DND-41 (cell line): ENCODE data around the gene BRPF1.

ENCODE experiments used
- ATAC-seq: fragments of 200-7000 bp; cut with Tn5 transposase; 3 replicates; pipeline ENCODE4 v1.9.1; 2021; ENCODE audit warnings: low read depth; ENCODE audit not compliant: insufficient read depth
- DNase-seq: peaks from one replicate; pipeline ENCODE4 v3.0.0-alpha.2; 2020
- H2AFZ ChIP-seq: 2 replicates; pipeline ENCODE4 v1.6.0; 2012; ENCODE audit warnings: low read depth, low read length
- H3K27ac ChIP-seq: 2 replicates; pipeline ENCODE4 v1.5.1; 2012; ENCODE audit warnings: low read length, inconsistent platforms
- H3K27me3 ChIP-seq: fragments of 200-600 bp; sonication (generic); 2 replicates; pipeline ENCODE4 v1.6.0; 2012; ENCODE audit warnings: low read length, mild to moderate bottlenecking, inconsistent platforms; ENCODE audit not compliant: insufficient read depth, poor library complexity
- H3K36me3 ChIP-seq: 2 replicates; pipeline ENCODE4 v1.5.1; 2012; ENCODE audit warnings: low read length, inconsistent platforms; ENCODE audit not compliant: insufficient read depth
- H3K4me1 ChIP-seq: 2 replicates; pipeline ENCODE4 v1.5.1; 2012; ENCODE audit warnings: mild to moderate bottlenecking, low read length; ENCODE audit not compliant: insufficient read depth
- H3K4me2 ChIP-seq: 2 replicates; pipeline ENCODE4 v1.6.0; 2012; ENCODE audit warnings: mild to moderate bottlenecking, moderate library complexity, low read length, inconsistent platforms; ENCODE audit not compliant: insufficient read depth
- H3K4me3 ChIP-seq, 2 experiments: fragments of 200-600 bp in 1 of 2; shearing (Covaris generic) in 1 of 2; 2 replicates each; pipeline ENCODE4 v1.5.1; 2012 to 2016; ENCODE audit warnings: inconsistent platforms in 2 of 2, low read length in 2 of 2, mild to moderate bottlenecking in 2 of 2, low read depth in 1 of 2, moderate library complexity in 1 of 2
- H3K79me2 ChIP-seq: 2 replicates; pipeline ENCODE4 v1.6.0; 2012; ENCODE audit warnings: low read length, inconsistent platforms; ENCODE audit not compliant: insufficient read depth
- H3K9ac ChIP-seq: 2 replicates; pipeline ENCODE4 v1.6.0; 2012; ENCODE audit warnings: low read depth, mild to moderate bottlenecking, inconsistent platforms, low read length, moderate library complexity
- H3K9me3 ChIP-seq: 2 replicates; pipeline ENCODE4 v1.5.1; 2012; ENCODE audit warnings: low read length, moderate library complexity, mild to moderate bottlenecking, inconsistent platforms; ENCODE audit not compliant: insufficient read depth, severe bottlenecking
- H4K20me1 ChIP-seq: 2 replicates; pipeline ENCODE4 v1.6.0; 2012; ENCODE audit warnings: low read length; ENCODE audit not compliant: insufficient read depth
- EZH2 ChIP-seq: IDR thresholded peaks from 3 replicates; pipeline ENCODE4 v1.6.1; 2012; ENCODE audit warnings: borderline replicate concordance, low read depth, mild to moderate bottlenecking, moderate library complexity, low read length, inconsistent platforms; ENCODE audit not compliant: severe bottlenecking
- TF ChIP-seq, protein P1 (sequence below): IDR thresholded peaks from 2 replicates; pipeline ENCODE4 v1.5.1; 2012; ENCODE audit warnings: borderline replicate concordance, low read length, moderate library complexity, mild to moderate bottlenecking; ENCODE audit not compliant: poor library complexity, severe bottlenecking; ENCODE audit errors: extremely low read depth

BRPF1 gene

GRCh38 chr3:9754678-9755077, 23.1 kb downstream of the BRPF1 start:
- H4K20me1 ChIP-seq, result no peaks in the 10 kb centered on the region; the same call in 1 of the 2 replicates
- peaks cover 19% of the 10 kb centered on the region for H3K4me1 ChIP-seq
- peaks cover 4% of the 10 kb centered on the region for H3K79me2 ChIP-seq
- no peak overlapping the region for H3K4me2 ChIP-seq
- no peaks in the 10 kb centered on the region for H3K9me3 ChIP-seq
- no peak overlapping the region for H3K27ac ChIP-seq
- H3K9ac ChIP-seq, result no peak overlapping the region
- no peak for ATAC-seq
- H3K36me3 ChIP-seq, result peaks cover 32% of the 10 kb centered on the region
- TF ChIP-seq EZH2, result no peak
- TF ChIP-seq, protein P1, sequence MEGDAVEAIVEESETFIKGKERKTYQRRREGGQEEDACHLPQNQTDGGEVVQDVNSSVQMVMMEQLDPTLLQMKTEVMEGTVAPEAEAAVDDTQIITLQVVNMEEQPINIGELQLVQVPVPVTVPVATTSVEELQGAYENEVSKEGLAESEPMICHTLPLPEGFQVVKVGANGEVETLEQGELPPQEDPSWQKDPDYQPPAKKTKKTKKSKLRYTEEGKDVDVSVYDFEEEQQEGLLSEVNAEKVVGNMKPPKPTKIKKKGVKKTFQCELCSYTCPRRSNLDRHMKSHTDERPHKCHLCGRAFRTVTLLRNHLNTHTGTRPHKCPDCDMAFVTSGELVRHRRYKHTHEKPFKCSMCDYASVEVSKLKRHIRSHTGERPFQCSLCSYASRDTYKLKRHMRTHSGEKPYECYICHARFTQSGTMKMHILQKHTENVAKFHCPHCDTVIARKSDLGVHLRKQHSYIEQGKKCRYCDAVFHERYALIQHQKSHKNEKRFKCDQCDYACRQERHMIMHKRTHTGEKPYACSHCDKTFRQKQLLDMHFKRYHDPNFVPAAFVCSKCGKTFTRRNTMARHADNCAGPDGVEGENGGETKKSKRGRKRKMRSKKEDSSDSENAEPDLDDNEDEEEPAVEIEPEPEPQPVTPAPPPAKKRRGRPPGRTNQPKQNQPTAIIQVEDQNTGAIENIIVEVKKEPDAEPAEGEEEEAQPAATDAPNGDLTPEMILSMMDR, result no peak
- H3K27me3 ChIP-seq, result no peaks in the 10 kb centered on the region
- no peak overlapping the region for H3K4me3 ChIP-seq
- no peak for DNase-seq
- no peak overlapping the region for H2AFZ ChIP-seq

DNA sequence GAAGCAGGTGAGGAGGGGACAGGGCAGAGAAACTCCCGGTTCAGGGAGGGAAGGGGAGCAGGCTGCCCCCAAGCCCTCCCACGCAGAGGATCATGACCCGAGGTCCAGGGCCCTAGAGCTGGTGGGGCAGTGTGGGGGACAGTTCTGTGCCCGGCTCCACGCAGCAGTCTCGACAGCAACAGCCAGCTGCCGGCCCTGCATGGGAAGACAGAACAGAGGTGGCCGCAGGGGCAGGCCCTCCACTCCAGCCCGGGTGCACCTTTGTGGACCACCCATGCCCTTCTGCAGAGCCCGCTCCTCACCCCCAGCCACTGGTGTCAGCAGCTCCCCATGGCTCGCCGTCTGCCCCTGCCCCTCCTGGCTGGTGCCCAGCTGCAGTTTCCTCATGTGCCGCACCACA, 25.9 kb downstream of the BRPF1 start:
- H3K4me2 ChIP-seq, result no peak overlapping the region
- DNase-seq, result no peak
- H3K27ac ChIP-seq, result no peak overlapping the region
- H3K79me2 ChIP-seq, result no peaks in the 10 kb centered on the region
- no peaks in the 10 kb centered on the region for H3K9me3 ChIP-seq
- no peak overlapping the region for H3K9ac ChIP-seq
- H4K20me1 ChIP-seq, result no peaks in the 10 kb centered on the region; the same call in 1 of the 2 replicates
- no peak overlapping the region for H3K4me3 ChIP-seq
- H3K4me1 ChIP-seq, result no peaks in the 10 kb centered on the region
- H2AFZ ChIP-seq, result no peak overlapping the region
- ATAC-seq, result no peak
- H3K27me3 ChIP-seq, result no peaks in the 10 kb centered on the region
- TF ChIP-seq, protein P1, result no peak
- TF ChIP-seq EZH2, result no peak
- H3K36me3 ChIP-seq, result peaks cover 22% of the 10 kb centered on the region

DNA sequence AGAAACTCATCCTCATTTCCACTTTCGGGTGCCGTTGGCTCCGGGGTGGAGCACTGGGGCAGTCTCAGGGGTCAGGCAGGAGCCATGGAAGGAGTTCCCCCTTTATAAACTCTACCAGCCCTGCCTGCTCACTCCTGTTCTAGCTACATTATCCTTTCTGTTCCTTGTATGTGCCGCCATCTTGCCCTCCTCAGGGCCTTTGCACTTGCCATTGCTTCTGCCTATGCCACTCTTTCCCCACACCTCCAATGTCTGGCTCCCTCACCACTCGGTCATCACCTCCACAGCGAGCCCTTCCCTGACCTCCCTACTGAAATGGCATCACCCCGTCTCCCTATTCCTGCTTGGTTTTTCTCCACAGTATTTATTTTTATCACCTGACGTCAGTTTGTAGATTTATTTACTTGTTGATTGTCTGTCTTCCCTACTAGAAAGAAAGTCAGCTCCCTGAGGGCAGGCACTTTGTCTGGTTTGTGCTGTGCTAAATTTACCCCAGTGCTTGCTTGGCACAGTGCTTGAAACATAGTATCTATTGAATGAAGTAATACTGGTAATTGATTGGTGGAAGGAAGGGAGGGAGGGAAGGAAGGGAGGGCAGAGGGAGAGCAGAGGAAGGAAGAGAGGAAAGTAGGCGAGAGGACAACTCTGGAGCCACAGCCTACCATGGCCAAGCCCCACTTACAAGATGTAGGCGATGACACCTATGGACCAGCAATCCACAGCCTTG, 29.4 kb downstream of the BRPF1 start:
- Histone ChIP-seq H3K79me2 (no peaks in the 10 kb centered on the region), H2AFZ (no peak overlapping the region), H3K9ac (no peak overlapping the region), H3K27ac (no peak overlapping the region), H3K4me2 (no peak overlapping the region), H3K9me3 (no peaks in the 10 kb centered on the region), H3K36me3 (peaks cover 15% of the 10 kb centered on the region), H3K4me1 (no peaks in the 10 kb centered on the region), H3K4me3 (no peak overlapping the region), H3K27me3 (no peaks in the 10 kb centered on the region), H4K20me1 (no peaks in the 10 kb centered on the region)
- DNase-seq, result no peak
- ATAC-seq, result no peak
- TF ChIP-seq, protein P1, result no peak
- no peak for TF ChIP-seq EZH2

GRCh38 chr3:9761919-9762318, 30.4 kb downstream of the BRPF1 start:
- Histone ChIP-seq H2AFZ (no peak overlapping the region), H3K9me3 (no peaks in the 10 kb centered on the region), H4K20me1 (no peaks in the 10 kb centered on the region), H3K4me3 (no peak overlapping the region), H3K27me3 (no peaks in the 10 kb centered on the region), H3K4me2 (no peak overlapping the region), H3K27ac (no peak overlapping the region), H3K36me3 (peaks cover 7% of the 10 kb centered on the region), H3K79me2 (no peaks in the 10 kb centered on the region), H3K9ac (no peak overlapping the region), H3K4me1 (no peaks in the 10 kb centered on the region)
- DNase-seq, result no peak
- no peak for TF ChIP-seq EZH2
- TF ChIP-seq, protein P1, result no peak
- no peak for ATAC-seq
